Neuronal stem cell (in vitro differentiated cells): ENCODE data around the gene LVRN.
A peak's percentile ranks its signal among the peaks of the same experiment; 100 is the strongest.

ENCODE experiments used
- DNase-seq: peaks from one replicate; pipeline ENCODE4 v3.0.0-alpha.2; 2013; ENCODE audit warnings: low spot score
- H2AFZ ChIP-seq: one replicate; pipeline ENCODE4 v1.6.1; 2013; ENCODE audit warnings: mild to moderate bottlenecking, low read length, inconsistent platforms
- H2AK5ac ChIP-seq: 2 replicates; pipeline ENCODE4 v1.6.1; 2013; ENCODE audit warnings: low read depth, mild to moderate bottlenecking, inconsistent platforms, low read length, moderate library complexity, mixed read lengths
- H2BK120ac ChIP-seq: 2 replicates; pipeline ENCODE4 v1.6.1; 2013; ENCODE audit warnings: low read depth, mild to moderate bottlenecking, inconsistent platforms, low read length, moderate library complexity, mixed read lengths
- H2BK12ac ChIP-seq: one replicate; pipeline ENCODE4 v1.6.1; 2013; ENCODE audit warnings: low read length, inconsistent platforms
- H2BK15ac ChIP-seq: 2 replicates; pipeline ENCODE4 v1.6.1; 2013; ENCODE audit warnings: mild to moderate bottlenecking, low read length, inconsistent platforms, mixed read lengths
- H2BK5ac ChIP-seq: one replicate; pipeline ENCODE4 v1.6.1; 2013; ENCODE audit warnings: inconsistent platforms, mild to moderate bottlenecking, low read length, moderate library complexity
- H3K14ac ChIP-seq: one replicate; pipeline ENCODE4 v1.6.1; 2013; ENCODE audit warnings: low read length, inconsistent platforms
- H3K18ac ChIP-seq: 2 replicates; pipeline ENCODE4 v1.6.1; 2013; ENCODE audit warnings: low read length, inconsistent platforms
- H3K23ac ChIP-seq: 2 replicates; pipeline ENCODE4 v1.6.1; 2013; ENCODE audit warnings: low read depth, mild to moderate bottlenecking, mixed read lengths, low read length, inconsistent platforms; ENCODE audit not compliant: poor library complexity
- H3K27ac ChIP-seq: replicated peaks from 3 replicates; pipeline ENCODE4 v1.5.1; 2013; ENCODE audit warnings: low read length, inconsistent platforms
- H3K27me3 ChIP-seq, 3 experiments: 2 replicates each; pipeline ENCODE4 v1.6.1; 2013; ENCODE audit warnings: low read length in 3 of 3, mild to moderate bottlenecking in 2 of 3, inconsistent platforms in 1 of 3, low read depth in 1 of 3, mixed read lengths in 1 of 3, moderate library complexity in 1 of 3; ENCODE audit not compliant: control insufficient read depth in 3 of 3, insufficient read depth in 3 of 3
- H3K36me3 ChIP-seq, 2 donors: replicated peaks in 1 of 2; 2 replicates each; pipeline ENCODE4 v1.6.1; 2013; ENCODE audit warnings: low read length in 2 of 2; ENCODE audit not compliant: control insufficient read depth in 2 of 2, insufficient read depth in 2 of 2
- H3K4ac ChIP-seq: 2 replicates; pipeline ENCODE4 v1.6.1; 2013; ENCODE audit warnings: inconsistent platforms, mild to moderate bottlenecking, low read length, moderate library complexity
- H3K4me1 ChIP-seq, 2 donors: 1 replicate in 1 of 2; 2 replicates in 1 of 2; pipeline ENCODE4 v1.6.1; 2013; ENCODE audit warnings: low read length in 2 of 2, low read depth in 1 of 2; ENCODE audit not compliant: control insufficient read depth in 2 of 2, insufficient read depth in 1 of 2
- H3K4me2 ChIP-seq: one replicate; pipeline ENCODE4 v1.6.1; 2013; ENCODE audit warnings: mild to moderate bottlenecking, low read length, inconsistent platforms; ENCODE audit not compliant: insufficient read depth, poor library complexity, severe bottlenecking
- H3K4me3 ChIP-seq, 2 donors: 2 replicates each; pipeline ENCODE4 v1.5.1; 2013; ENCODE audit warnings: low read length in 2 of 2, mild to moderate bottlenecking in 2 of 2, inconsistent platforms in 1 of 2, moderate library complexity in 1 of 2
- H3K79me1 ChIP-seq: one replicate; pipeline ENCODE4 v1.6.1; 2013; ENCODE audit warnings: low read depth, mild to moderate bottlenecking, inconsistent platforms, low read length, moderate library complexity
- H3K9ac ChIP-seq: one replicate; pipeline ENCODE4 v1.6.1; 2013; ENCODE audit warnings: mild to moderate bottlenecking, low read depth, low read length, inconsistent platforms; ENCODE audit not compliant: poor library complexity
- H3K9me3 ChIP-seq, 2 donors: replicated peaks in 1 of 2; 2 replicates each; pipeline versions ENCODE3 to v1.6.1; 2013; ENCODE audit warnings: low read length in 2 of 2, mild to moderate bottlenecking in 2 of 2, inconsistent platforms in 1 of 2, low read depth in 1 of 2, mixed read lengths in 1 of 2, moderate library complexity in 1 of 2; ENCODE audit not compliant: control insufficient read depth in 2 of 2, insufficient read depth in 1 of 2
- H4K8ac ChIP-seq: one replicate; pipeline ENCODE4 v1.6.1; 2013; ENCODE audit warnings: low read depth, mild to moderate bottlenecking, inconsistent platforms, low read length, moderate library complexity
- H4K91ac ChIP-seq: one replicate; pipeline ENCODE4 v1.6.1; 2013; ENCODE audit warnings: low read length, low read depth, mild to moderate bottlenecking, inconsistent platforms; ENCODE audit not compliant: poor library complexity
- WGBS, 2 donors: extraction: QIAGEN DNeasy Blood & Tissue Kit; methylation state at CpG; one replicate each; pipeline ENCODE4 v1.1.7; 2013; ENCODE audit warnings: missing lambda C conversion rate in 2 of 2, mixed read lengths in 1 of 2; ENCODE audit not compliant: insufficient read length in 2 of 2, insufficient replicate concordance in 1 of 2; ENCODE audit errors: extremely low coverage in 2 of 2; 5-methylcytosine and 5-hydroxymethylcytosine counted together

The LVRN gene

DNA sequence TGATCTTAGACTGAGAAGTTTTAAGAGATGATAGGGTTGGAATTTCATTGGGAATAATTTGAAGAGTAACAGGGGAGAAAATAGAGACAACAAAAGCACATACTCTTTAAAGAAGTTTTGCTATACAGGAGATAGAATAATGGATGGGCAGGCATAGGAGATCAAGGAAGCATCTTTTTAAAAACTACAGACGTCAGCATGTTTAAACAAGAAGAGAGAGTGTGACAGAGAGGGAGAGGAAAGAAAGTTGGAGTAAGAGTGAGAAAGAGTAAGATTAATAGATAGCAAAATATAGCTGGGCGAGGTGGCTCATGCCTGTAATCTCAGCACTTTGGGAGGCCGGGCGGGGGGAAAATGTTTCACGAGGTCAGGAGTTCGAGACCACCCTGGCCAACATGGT, 5.3 kb upstream of the LVRN start:
- Histone ChIP-seq H2AFZ (no peak overlapping the region), H3K36me3 (no peaks in the 10 kb centered on the region), H3K9me3 (peaks cover 0 to 1% of the 10 kb centered on the region in 2 donors), H3K27me3 (peaks cover 0 to 13% (median 4%) of the 10 kb centered on the region in 3 experiments), H3K27ac (no peak overlapping the region), H3K9ac (no peak overlapping the region), H2BK5ac (no peak overlapping the region), H3K4me1 (peaks cover 0 to 1% of the 10 kb centered on the region in 2 donors), H4K91ac (no peak overlapping the region), H3K4ac (no peak overlapping the region), H3K79me1 (no peaks in the 10 kb centered on the region), H2BK12ac (no peak overlapping the region), H2AK5ac (no peak overlapping the region), H3K23ac (no peak overlapping the region), H2BK120ac (no peak overlapping the region), H3K18ac (no peak overlapping the region), H3K4me3 (no peak overlapping the region), H2BK15ac (no peak overlapping the region), H3K14ac (no peak overlapping the region), H4K8ac (no peak overlapping the region), H3K4me2 (no peak overlapping the region)
- whole genome bisulfite sequencing, 2 donors, result no CpG with 5 or more reads among the region's 6 CpGs
- DNase-seq, result no peak

DNA sequence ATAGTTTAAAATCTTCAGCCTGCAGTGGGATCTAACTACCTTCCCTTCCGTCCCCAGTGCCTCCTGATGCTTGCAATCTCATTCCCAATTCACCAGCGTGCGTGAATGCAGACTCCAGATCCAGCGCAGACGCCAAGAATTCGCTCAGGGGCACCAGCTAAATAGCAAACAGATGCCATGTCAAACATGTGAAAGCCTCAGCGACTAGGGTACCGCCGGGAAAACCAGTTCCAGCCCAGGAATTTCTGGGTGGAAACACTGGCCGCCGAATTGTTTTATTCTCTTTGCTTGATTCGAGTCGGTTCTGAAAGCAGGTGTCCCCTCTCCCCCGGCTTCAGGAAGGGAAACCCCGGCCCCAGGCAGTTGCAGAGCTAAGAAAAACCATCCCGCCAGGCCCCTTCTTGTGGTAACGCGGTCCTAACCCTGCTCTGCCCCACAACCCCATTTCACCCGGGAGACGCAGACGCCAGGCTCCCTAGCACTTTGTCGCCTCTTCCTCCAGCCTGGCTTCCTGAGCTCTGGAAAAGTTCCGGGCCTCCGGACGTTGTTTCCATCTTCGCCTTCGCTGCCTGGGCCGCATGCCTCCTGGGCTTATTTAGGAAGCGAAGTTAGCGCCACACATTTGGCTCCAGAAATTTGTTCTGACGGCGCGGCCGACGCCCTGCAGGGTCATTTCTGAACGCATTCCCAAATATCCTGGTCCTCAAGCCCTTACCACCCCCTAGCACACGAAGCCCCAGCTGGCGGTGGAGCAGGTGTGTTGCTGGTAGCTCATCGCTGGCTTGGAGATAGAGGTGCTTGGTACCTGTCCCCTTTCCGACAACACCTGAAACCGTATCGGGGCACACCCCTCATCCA, 665 bp upstream of the LVRN start:
- H3K36me3 ChIP-seq, result no peaks in the 10 kb centered on the region
- H3K4me2 ChIP-seq, result peak overlapping the region; percentile 15
- no peak overlapping the region for H3K4me3 ChIP-seq
- H3K23ac ChIP-seq, result peak overlapping the region; percentile 85
- no peak overlapping the region for H2BK5ac ChIP-seq
- peak overlapping the region; percentile 38 for H3K18ac ChIP-seq
- no peak overlapping the region for H4K91ac ChIP-seq
- no CpG with 5 or more reads among the region's 42 CpGs for WGBS, 2 donors
- H2BK15ac ChIP-seq, result no peak overlapping the region
- no peak for DNase-seq
- no peak overlapping the region for H2BK120ac ChIP-seq
- H4K8ac ChIP-seq, result peak overlapping the region; percentile 43
- no peak overlapping the region for H3K27ac ChIP-seq
- no peak overlapping the region for H2AFZ ChIP-seq
- no peaks in the 10 kb centered on the region for H3K79me1 ChIP-seq
- no peak overlapping the region for H3K14ac ChIP-seq
- H2BK12ac ChIP-seq, result no peak overlapping the region
- H3K9ac ChIP-seq, result no peak overlapping the region
- peaks cover 0 to 34% (median 6%) of the 10 kb centered on the region in 3 experiments for H3K27me3 ChIP-seq
- H3K4ac ChIP-seq, result no peak overlapping the region
- H3K9me3 ChIP-seq, result peaks cover 0 to 5% of the 10 kb centered on the region in 2 donors
- peaks cover 0 to 1% of the 10 kb centered on the region in 2 donors for H3K4me1 ChIP-seq
- peak overlapping the region; percentile 70 for H2AK5ac ChIP-seq

DNA sequence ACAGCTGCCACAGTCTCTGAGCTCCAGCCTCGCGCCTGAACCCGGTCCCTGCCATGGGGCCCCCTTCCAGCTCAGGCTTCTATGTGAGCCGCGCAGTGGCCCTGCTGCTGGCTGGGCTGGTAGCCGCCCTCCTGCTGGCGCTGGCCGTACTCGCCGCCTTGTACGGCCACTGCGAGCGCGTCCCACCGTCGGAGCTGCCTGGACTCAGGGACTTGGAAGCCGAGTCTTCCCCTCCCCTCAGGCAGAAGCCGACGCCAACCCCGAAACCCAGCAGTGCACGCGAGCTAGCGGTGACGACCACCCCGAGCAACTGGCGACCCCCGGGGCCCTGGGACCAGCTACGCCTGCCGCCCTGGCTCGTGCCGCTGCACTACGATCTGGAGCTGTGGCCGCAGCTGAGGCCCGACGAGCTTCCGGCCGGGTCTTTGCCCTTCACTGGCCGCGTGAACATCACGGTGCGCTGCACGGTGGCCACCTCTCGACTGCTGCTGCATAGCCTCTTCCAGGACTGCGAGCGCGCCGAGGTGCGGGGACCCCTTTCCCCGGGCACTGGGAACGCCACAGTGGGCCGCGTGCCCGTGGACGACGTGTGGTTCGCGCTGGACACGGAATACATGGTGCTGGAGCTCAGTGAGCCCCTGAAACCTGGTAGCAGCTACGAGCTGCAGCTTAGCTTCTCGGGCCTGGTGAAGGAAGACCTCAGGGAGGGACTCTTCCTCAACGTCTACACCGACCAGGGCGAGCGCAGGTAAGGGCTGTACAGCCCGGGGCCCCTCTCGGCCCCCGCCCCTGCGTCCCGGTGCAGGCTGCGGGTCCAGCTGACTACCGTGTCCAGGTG, 509 bp downstream of the LVRN start:
- peak overlapping the region; percentile 21 for H3K14ac ChIP-seq
- H3K4ac ChIP-seq, result no peak overlapping the region
- H4K8ac ChIP-seq, result no peak overlapping the region
- H3K4me2 ChIP-seq, result peak overlapping the region; percentile 56
- H2AFZ ChIP-seq, result no peak overlapping the region
- peak overlapping the region; percentile 21 for H3K9ac ChIP-seq
- no CpG with 5 or more reads among the region's 71 CpGs for WGBS, 2 donors
- H2BK120ac ChIP-seq, result no peak overlapping the region
- peaks cover 0 to 5% of the 10 kb centered on the region in 2 donors for H3K9me3 ChIP-seq
- peak overlapping the region; percentile 85 for H3K18ac ChIP-seq
- H3K23ac ChIP-seq, result peak overlapping the region; percentile 85
- H3K4me1 ChIP-seq, result peaks cover 0 to 1% of the 10 kb centered on the region in 2 donors
- no peak overlapping the region for H2AK5ac ChIP-seq
- no peak overlapping the region for H3K27ac ChIP-seq
- peak overlapping the region; percentile 75 for H2BK15ac ChIP-seq
- peak overlapping the region; percentile 22 for H2BK12ac ChIP-seq
- no peaks in the 10 kb centered on the region for H3K36me3 ChIP-seq
- peak overlapping the region in 1 of 2 donors; percentile 71 for H3K4me3 ChIP-seq
- H3K27me3 ChIP-seq, result peaks cover 0 to 34% (median 6%) of the 10 kb centered on the region in 3 experiments
- DNase-seq, result no peak
- no peaks in the 10 kb centered on the region for H3K79me1 ChIP-seq
- no peak overlapping the region for H4K91ac ChIP-seq
- no peak overlapping the region for H2BK5ac ChIP-seq

DNA sequence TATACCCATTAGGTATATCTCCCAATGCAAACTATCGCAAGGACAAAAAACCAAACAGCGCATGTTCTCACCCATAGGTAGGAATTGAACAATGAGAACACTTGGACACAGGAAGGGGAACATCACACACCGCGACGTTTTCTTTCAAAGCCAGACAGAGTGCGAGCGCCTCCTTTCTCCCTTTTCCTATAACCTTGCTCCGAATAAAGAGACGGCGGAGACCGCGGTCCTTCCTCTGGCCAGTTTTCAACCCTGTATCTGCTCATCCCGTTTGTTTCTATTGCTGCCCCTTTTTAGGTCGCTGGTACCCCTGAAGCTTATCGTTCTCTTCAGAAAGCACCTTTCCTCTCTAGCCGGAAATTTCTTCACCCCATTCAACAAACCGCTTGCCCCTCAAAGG, 1.3 kb downstream of the LVRN start:
- no peak overlapping the region for H2AFZ ChIP-seq
- H2BK15ac ChIP-seq, result no peak overlapping the region
- no peak overlapping the region for H2BK12ac ChIP-seq
- no peak overlapping the region for H3K14ac ChIP-seq
- no peak overlapping the region for H3K23ac ChIP-seq
- no peak overlapping the region for H4K91ac ChIP-seq
- no peak overlapping the region for H3K18ac ChIP-seq
- H3K9me3 ChIP-seq, result peaks cover 0 to 5% of the 10 kb centered on the region in 2 donors
- H2BK5ac ChIP-seq, result no peak overlapping the region
- H2AK5ac ChIP-seq, result no peak overlapping the region
- H4K8ac ChIP-seq, result no peak overlapping the region
- H3K4me2 ChIP-seq, result no peak overlapping the region
- DNase-seq, result no peak
- peaks cover 0 to 1% of the 10 kb centered on the region in 2 donors for H3K4me1 ChIP-seq
- no peak overlapping the region for H2BK120ac ChIP-seq
- no peaks in the 10 kb centered on the region for H3K79me1 ChIP-seq
- H3K27me3 ChIP-seq, result peaks cover 0 to 34% (median 6%) of the 10 kb centered on the region in 3 experiments
- no peak overlapping the region for H3K27ac ChIP-seq
- H3K36me3 ChIP-seq, result no peaks in the 10 kb centered on the region
- no peak overlapping the region for H3K4ac ChIP-seq
- H3K9ac ChIP-seq, result no peak overlapping the region
- H3K4me3 ChIP-seq, result no peak overlapping the region
- no CpG with 5 or more reads among the region's 17 CpGs for whole genome bisulfite sequencing, 2 donors
